DOHH2 (cell line): ENCODE measurements around the gene PTK7.

ENCODE experiments used
- H3F3A ChIP-seq: fragments of 200-600 bp; sonication (generic), shearing (Covaris generic); 2 replicates; pipeline ENCODE4 v1.6.0; 2016; ENCODE audit warnings: antibody characterized with exemption, mild to moderate bottlenecking; ENCODE audit not compliant: control insufficient read depth, insufficient read depth
- H3K27ac ChIP-seq: fragments of 200-600 bp; sonication (generic); 2 replicates; pipeline ENCODE4 v1.5.1; 2014; ENCODE audit warnings: low read depth, mild to moderate bottlenecking, low read length, moderate library complexity
- H3K27me3 ChIP-seq: fragments of 200-600 bp; sonication (generic); 2 replicates; pipeline ENCODE4 v1.6.1; 2014; ENCODE audit warnings: mild to moderate bottlenecking, low read length, mixed read lengths; ENCODE audit not compliant: control insufficient read depth
- H3K36me3 ChIP-seq: fragments of 200-600 bp; sonication (generic); 2 replicates; pipeline ENCODE4 v1.6.1; 2014; ENCODE audit warnings: mild to moderate bottlenecking, low read length, moderate library complexity, mixed read lengths; ENCODE audit not compliant: control insufficient read depth
- H3K4me1 ChIP-seq: fragments of 200-600 bp; sonication (generic); 2 replicates; pipeline ENCODE4 v1.6.1; 2014; ENCODE audit warnings: mild to moderate bottlenecking, low read length, mixed read lengths; ENCODE audit not compliant: control insufficient read depth
- H3K4me2 ChIP-seq: fragments of 200-600 bp; sonication (generic); 2 replicates; pipeline ENCODE4 v1.6.0; 2014; ENCODE audit warnings: mild to moderate bottlenecking, low read length, moderate library complexity
- H3K4me3 ChIP-seq: fragments of 200-600 bp; sonication (generic); 2 replicates; pipeline ENCODE4 v1.5.1; 2014; ENCODE audit warnings: mild to moderate bottlenecking, low read length, mixed read lengths
- H3K79me2 ChIP-seq: fragments of 200-600 bp; sonication (generic); 2 replicates; pipeline ENCODE4 v1.6.1; 2014; ENCODE audit warnings: mild to moderate bottlenecking, low read length, mixed read lengths; ENCODE audit not compliant: control insufficient read depth
- H3K9me2 ChIP-seq: fragments of 200-600 bp; sonication (generic); replicated peaks from 2 replicates; pipeline ENCODE4 v1.6.1; 2014; ENCODE audit warnings: mild to moderate bottlenecking, low read length, mixed read lengths; ENCODE audit not compliant: control insufficient read depth
- H3K9me3 ChIP-seq: fragments of 200-600 bp; sonication (generic); 2 replicates; pipeline ENCODE4 v1.6.1; 2014; ENCODE audit warnings: antibody characterized with exemption, low read length, mixed read lengths; ENCODE audit not compliant: control insufficient read depth, insufficient read depth
- H4K20me1 ChIP-seq: fragments of 200-600 bp; sonication (generic); 2 replicates; pipeline ENCODE4 v1.6.0; 2014; ENCODE audit warnings: low read depth, mild to moderate bottlenecking, antibody characterized with exemption, low read length, moderate library complexity; ENCODE audit not compliant: control insufficient read depth, insufficient read depth
- CTCF ChIP-seq: fragments of 200-600 bp; sonication (generic); IDR thresholded peaks from one replicate; pipeline ENCODE4 v1.5.1; 2014; ENCODE audit warnings: antibody characterized with exemption, mild to moderate bottlenecking, low read depth, low read length; ENCODE audit not compliant: poor library complexity, severe bottlenecking
- EZH2phosphoT487 ChIP-seq: fragments of 200-600 bp; sonication (generic); IDR thresholded peaks from 2 replicates; pipeline ENCODE4 v1.6.1; 2017; ENCODE audit warnings: borderline replicate concordance, mild to moderate bottlenecking, antibody characterized with exemption, low read length, moderate library complexity, mixed read lengths

PTK7 gene

GRCh38 chr6:43143235-43144128, 67.4 kb downstream of the PTK7 start:
- Histone ChIP-seq H4K20me1 (no peaks in the 10 kb centered on the region), H3K36me3 (no peaks in the 10 kb centered on the region), H3K4me3 (no peak overlapping the region), H3K27ac (no peak overlapping the region), H3K79me2 (no peaks in the 10 kb centered on the region), H3K9me2 (no peaks in the 10 kb centered on the region), H3K27me3 (peaks cover 9% of the 10 kb centered on the region; the same call in 1 of the 2 replicates), H3K4me2 (no peak overlapping the region), H3K9me3 (no peaks in the 10 kb centered on the region), H3K4me1 (peaks cover 14% of the 10 kb centered on the region), H3F3A (no peaks in the 10 kb centered on the region)
- TF ChIP-seq EZH2phosphoT487 (no peak), CTCF (peak; percentile 95)

- H4K20me1 ChIP-seq: no peaks in the 10 kb centered on the region
- H3K4me3 ChIP-seq: no peak overlapping the region
- TF ChIP-seq EZH2phosphoT487 (no peak), CTCF (no peak)
- no peaks in the 10 kb centered on the region for H3K36me3 ChIP-seq
- peaks cover 9% of the 10 kb centered on the region; the same call in 1 of the 2 replicates for H3K27me3 ChIP-seq
- H3K9me2 ChIP-seq: no peaks in the 10 kb centered on the region
- H3K27ac ChIP-seq: no peak overlapping the region
- no peak overlapping the region for H3K4me2 ChIP-seq
- no peaks in the 10 kb centered on the region for H3F3A ChIP-seq
- no peaks in the 10 kb centered on the region for H3K79me2 ChIP-seq
- H3K9me3 ChIP-seq: no peaks in the 10 kb centered on the region
- peaks cover 14% of the 10 kb centered on the region for H3K4me1 ChIP-seq
These were observed 68.8 kb downstream of the PTK7 start for GRCh38 chr6:43144879-43145278.

DNA sequence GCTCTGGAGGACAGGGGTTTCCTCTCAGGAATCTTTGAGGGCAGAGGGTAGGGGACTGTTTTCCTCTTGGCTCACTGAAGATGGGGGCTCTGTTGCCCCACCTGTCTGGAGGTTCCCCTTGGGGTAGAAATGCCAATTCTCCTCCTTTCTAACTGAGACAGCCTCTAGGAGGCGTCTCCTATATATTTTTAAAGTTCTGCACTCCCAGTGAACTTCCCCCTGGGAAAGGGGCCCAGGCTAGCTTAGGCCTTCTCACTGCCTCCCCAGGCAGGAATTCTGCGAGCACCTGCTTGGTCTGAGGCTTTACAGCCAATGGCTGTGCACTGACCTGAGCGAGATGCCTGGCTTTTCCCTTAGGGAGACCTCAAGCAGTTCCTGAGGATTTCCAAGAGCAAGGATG, 70.1 kb downstream of the PTK7 start:
- Histone ChIP-seq H3F3A (no peaks in the 10 kb centered on the region), H3K4me3 (no peak overlapping the region), H3K9me3 (no peaks in the 10 kb centered on the region), H3K79me2 (no peaks in the 10 kb centered on the region), H3K4me2 (no peak overlapping the region), H3K27me3 (peaks cover 9% of the 10 kb centered on the region; the same call in 1 of the 2 replicates), H4K20me1 (no peaks in the 10 kb centered on the region), H3K4me1 (peaks cover 14% of the 10 kb centered on the region), H3K9me2 (no peaks in the 10 kb centered on the region), H3K36me3 (no peaks in the 10 kb centered on the region), H3K27ac (no peak overlapping the region)
- TF ChIP-seq CTCF (no peak), EZH2phosphoT487 (no peak)
